MG63 (cell line): Measurements from ENCODE around the gene ARHGEF39. TPM values are rescaled to one million over a fixed set of nuclear protein-coding genes. Genes with fewer than 3 reads are reported as not detected.
A peak's percentile ranks its signal among the peaks of the same experiment; 100 is the strongest.

ENCODE experiments used
- DNase-seq: peaks from one replicate; pipeline ENCODE4 v3.0.0-alpha.2; 2020
- H3K27me3 ChIP-seq: fragments of 250-450 bp; sonication (Bioruptor Pico); 2 replicates; pipeline ENCODE4 v1.5.1; 2020; ENCODE audit warnings: mild to moderate bottlenecking, moderate library complexity
- H3K36me3 ChIP-seq: fragments of 250-450 bp; sonication (Bioruptor Pico); 2 replicates; pipeline ENCODE4 v1.5.1; 2020; ENCODE audit warnings: mild to moderate bottlenecking, moderate library complexity
- H3K4me3 ChIP-seq: fragments of 250-450 bp; sonication (Bioruptor Pico); 2 replicates; pipeline ENCODE4 v1.5.1; 2020; ENCODE audit warnings: mild to moderate bottlenecking, moderate library complexity
- H3K9me3 ChIP-seq: fragments of 250-450 bp; sonication (Bioruptor Pico); 2 replicates; pipeline ENCODE4 v1.5.1; 2020; ENCODE audit warnings: mild to moderate bottlenecking, moderate library complexity
- total RNA-seq: library from RNA; depleted of rRNA; stranded (reverse); fragments of >200 nt; shearing (Covaris generic); gene quantifications from 2 replicates; pipeline ENCODE4 v1.2.3, GENCODE V29; 2014; ENCODE audit warnings: low replicate concordance

The ARHGEF39 gene
- total RNA-seq, 1 experiment from 2014 or later, result 15.5 TPM

GRCh38 chr9:35697486-35697885 lies 32.5 kb upstream of the ARHGEF39 start:
- peak; percentile 2 for DNase-seq
- H3K9me3 ChIP-seq, result no peaks in the 10 kb centered on the region
- H3K4me3 ChIP-seq, result no peak overlapping the region
- peaks cover 79% of the 10 kb centered on the region for H3K36me3 ChIP-seq
- H3K27me3 ChIP-seq, result no peaks in the 10 kb centered on the region

- Histone ChIP-seq H3K27me3 (no peaks in the 10 kb centered on the region), H3K9me3 (no peaks in the 10 kb centered on the region), H3K4me3 (no peak overlapping the region), H3K36me3 (peaks cover 71% of the 10 kb centered on the region)
- peak; percentile 67 for DNase-seq
Measured at GRCh38 chr9:35696520-35697215, 31.7 kb upstream of the ARHGEF39 start.

DNA sequence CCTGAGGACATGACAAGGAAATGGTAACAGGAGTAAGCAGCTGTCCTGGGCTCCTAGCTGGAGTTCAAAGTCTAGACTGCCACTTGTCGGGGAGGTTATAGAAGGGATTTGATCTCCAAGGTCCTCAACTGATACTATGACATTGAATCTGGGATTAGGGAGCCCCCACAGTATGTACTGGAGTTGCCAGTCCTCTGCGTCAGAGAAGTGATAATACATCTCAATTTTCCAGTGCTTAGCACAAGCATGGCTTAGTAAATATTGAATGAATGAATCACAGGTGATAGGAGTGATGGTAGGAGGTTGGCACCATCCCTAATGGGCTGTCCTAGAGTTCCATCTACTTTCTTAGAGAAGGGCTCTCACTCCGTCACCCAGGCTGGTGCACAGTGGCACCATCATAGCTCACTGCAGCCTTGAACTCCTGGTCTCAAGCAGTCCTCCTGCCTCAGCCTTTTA lies 31.0 kb upstream of the ARHGEF39 start:
- Histone ChIP-seq H3K27me3 (no peaks in the 10 kb centered on the region), H3K36me3 (peaks cover 64% of the 10 kb centered on the region), H3K4me3 (no peak overlapping the region), H3K9me3 (no peaks in the 10 kb centered on the region)
- DNase-seq, result no peak

- peaks cover 51% of the 10 kb centered on the region for H3K36me3 ChIP-seq
- no peaks in the 10 kb centered on the region for H3K9me3 ChIP-seq
- H3K27me3 ChIP-seq, result no peaks in the 10 kb centered on the region
- DNase-seq, result no peak
- H3K4me3 ChIP-seq, result no peak overlapping the region
Measured at GRCh38 chr9:35691757-35692301, 26.8 kb upstream of the ARHGEF39 start.

DNA sequence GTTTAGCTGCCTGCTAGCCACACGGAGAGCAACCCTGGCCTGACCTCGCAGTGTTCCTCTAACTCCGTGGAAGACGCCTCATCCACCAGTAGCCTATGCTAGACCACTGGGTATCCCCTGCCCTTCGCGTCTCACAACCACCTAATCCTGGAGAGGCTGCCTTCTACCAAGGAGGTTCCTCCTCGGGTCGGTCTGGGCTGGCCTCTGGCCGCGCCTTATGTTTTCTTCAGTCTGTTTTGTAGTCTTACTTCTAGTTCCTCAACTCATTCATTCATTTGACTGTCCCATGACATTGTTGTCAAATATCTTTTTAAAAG lies 26.3 kb upstream of the ARHGEF39 start:
- no peak for DNase-seq
- Histone ChIP-seq H3K4me3 (peak overlapping the region; percentile 88), H3K27me3 (no peaks in the 10 kb centered on the region), H3K9me3 (no peaks in the 10 kb centered on the region), H3K36me3 (peaks cover 51% of the 10 kb centered on the region)

DNA sequence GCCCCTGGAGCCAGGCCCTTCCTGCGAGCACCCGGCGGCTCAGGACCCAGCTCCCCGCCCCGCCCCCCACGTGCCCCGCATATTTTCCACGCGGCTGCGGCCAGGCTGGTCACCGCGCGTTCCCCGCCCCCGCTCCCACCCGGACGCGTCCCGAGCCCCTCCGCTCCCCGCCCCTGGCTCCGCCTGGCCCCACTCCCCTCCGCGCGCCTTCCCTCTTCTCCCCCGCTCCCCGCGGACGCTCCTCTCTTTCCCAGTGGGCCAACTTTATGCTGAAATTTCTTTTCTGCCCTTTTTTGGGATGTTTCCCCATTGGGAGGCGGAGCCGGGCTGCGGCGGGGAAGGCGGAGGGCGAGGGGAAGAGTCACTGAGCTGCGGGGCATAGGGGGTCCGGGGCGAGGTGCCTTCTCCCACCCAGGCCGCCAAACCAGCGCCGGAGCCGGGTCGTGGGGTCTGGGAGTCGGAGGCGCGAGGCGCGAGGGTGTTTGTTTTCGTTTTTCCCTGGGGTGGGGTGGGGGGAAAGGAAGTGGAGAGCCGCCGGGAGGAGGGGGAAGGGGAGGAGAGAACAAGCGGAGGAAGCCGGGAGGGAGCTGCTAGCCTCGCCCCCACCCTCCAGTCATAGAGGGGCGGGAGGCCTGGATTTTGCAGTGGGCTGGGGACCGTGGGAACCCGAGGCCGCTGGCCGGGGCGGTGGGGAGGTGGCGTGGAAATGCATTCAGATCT lies 25.8 kb upstream of the ARHGEF39 start:
- peak; percentile 95 for DNase-seq
- Histone ChIP-seq H3K27me3 (no peaks in the 10 kb centered on the region), H3K4me3 (peak overlapping the region; percentile 88), H3K9me3 (no peaks in the 10 kb centered on the region), H3K36me3 (peaks cover 51% of the 10 kb centered on the region)

DNA sequence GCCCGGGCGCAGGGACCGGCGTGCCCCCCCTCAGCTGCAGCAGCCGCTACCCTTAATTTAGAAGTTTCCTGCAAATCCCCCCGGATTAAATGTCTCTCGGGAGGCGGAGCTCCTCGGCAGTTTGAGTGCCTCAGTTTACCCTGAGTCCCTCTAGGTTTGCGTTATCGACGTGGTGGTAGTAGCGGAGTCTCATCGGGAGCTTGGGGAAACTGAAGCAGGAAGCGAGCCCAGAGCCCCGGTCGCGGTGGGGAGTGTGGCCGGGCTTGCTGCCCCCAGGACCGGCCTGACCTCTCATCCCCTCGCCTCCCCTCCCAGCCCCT lies 25.3 kb upstream of the ARHGEF39 start:
- no peak for DNase-seq

GRCh38 chr9:35689542-35690293 lies 24.7 kb upstream of the ARHGEF39 start, which contains the start of gene TPM2:
Gene TPM2, minus strand, starts transcription at chr9:35689925. Its CDS starts 108 bp downstream, at chr9:35689817.
- peak; percentile 99 for DNase-seq
- H3K4me3 ChIP-seq, result peak within 1 kb of the TSS; percentile 88
- no peaks in the 10 kb centered on the region for H3K9me3 ChIP-seq
- H3K36me3 ChIP-seq, result peaks cover 53% of the 10 kb centered on the region
- H3K27me3 ChIP-seq, result no peaks in the 10 kb centered on the region

More for the DNA sequence above, 25.3 kb upstream of the ARHGEF39 start:
- Histone ChIP-seq H3K9me3 (no peaks in the 10 kb centered on the region), H3K36me3 (peaks cover 53% of the 10 kb centered on the region), H3K4me3 (peak overlapping the region; percentile 88), H3K27me3 (no peaks in the 10 kb centered on the region)

DNA sequence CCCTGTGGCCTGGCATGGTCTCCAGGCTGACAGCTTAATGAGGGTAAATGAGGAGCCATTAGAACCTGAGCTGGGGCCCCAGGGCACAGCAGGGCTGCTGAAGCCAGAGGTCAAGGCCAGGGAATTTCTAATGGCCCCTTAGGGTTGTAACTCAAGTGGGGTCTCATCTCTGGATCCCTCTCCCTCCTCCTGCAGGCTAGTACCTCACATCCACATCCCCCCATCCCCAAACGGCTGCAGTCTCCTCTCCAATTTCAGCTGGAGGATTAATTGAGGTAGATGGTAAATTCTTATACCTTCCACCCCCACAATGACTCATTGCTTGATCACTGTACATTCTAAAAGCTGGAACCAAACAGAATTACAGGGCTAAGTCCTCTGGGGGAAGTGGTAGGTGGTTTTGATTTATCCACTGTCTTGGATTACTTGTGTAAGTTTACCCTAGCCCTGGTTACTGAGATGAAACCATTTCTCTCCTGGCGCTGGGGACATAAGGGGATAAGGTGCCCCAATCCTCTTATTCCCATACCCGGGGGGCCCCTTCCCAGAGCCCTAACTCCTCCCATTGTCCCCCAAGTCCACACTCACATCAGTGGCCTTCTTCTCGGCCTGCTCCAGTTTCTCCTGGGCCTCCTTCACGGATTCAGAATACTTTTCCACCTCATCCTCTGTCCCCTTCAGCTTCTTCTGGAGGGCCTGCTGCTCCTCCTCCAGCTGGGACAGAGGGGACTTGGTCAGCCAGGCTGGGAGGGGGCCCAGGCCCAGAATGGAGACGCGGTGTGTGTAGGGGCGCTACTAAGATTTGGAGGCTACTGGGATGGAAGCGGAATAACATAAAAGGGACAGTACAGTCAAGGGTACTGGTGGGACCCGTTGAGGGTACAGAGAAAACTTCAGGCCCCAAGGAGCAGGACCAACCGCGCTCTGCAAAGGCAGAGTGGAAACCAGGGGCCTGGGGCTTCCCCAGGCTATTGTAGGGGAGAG lies 23.9 kb upstream of the ARHGEF39 start:
- Histone ChIP-seq H3K36me3 (peaks cover 58% of the 10 kb centered on the region), H3K27me3 (no peaks in the 10 kb centered on the region)

GRCh38 chr9:35687972-35688557 lies 23.1 kb upstream of the ARHGEF39 start:
- Histone ChIP-seq H3K9me3 (no peaks in the 10 kb centered on the region), H3K27me3 (no peaks in the 10 kb centered on the region), H3K36me3 (peaks cover 66% of the 10 kb centered on the region), H3K4me3 (peak overlapping the region; percentile 88)
- DNase-seq, result no peak

More for the DNA sequence above, 23.9 kb upstream of the ARHGEF39 start:
- no peaks in the 10 kb centered on the region for H3K9me3 ChIP-seq
- DNase-seq, result peak; percentile 51
- H3K4me3 ChIP-seq, result peak overlapping the region; percentile 88

GRCh38 chr9:35687306-35687705 lies 22.3 kb upstream of the ARHGEF39 start:
- H3K4me3 ChIP-seq, result peak overlapping the region; percentile 88
- DNase-seq, result no peak
- no peaks in the 10 kb centered on the region for H3K9me3 ChIP-seq
- H3K36me3 ChIP-seq, result peaks cover 73% of the 10 kb centered on the region
- no peaks in the 10 kb centered on the region for H3K27me3 ChIP-seq

DNA sequence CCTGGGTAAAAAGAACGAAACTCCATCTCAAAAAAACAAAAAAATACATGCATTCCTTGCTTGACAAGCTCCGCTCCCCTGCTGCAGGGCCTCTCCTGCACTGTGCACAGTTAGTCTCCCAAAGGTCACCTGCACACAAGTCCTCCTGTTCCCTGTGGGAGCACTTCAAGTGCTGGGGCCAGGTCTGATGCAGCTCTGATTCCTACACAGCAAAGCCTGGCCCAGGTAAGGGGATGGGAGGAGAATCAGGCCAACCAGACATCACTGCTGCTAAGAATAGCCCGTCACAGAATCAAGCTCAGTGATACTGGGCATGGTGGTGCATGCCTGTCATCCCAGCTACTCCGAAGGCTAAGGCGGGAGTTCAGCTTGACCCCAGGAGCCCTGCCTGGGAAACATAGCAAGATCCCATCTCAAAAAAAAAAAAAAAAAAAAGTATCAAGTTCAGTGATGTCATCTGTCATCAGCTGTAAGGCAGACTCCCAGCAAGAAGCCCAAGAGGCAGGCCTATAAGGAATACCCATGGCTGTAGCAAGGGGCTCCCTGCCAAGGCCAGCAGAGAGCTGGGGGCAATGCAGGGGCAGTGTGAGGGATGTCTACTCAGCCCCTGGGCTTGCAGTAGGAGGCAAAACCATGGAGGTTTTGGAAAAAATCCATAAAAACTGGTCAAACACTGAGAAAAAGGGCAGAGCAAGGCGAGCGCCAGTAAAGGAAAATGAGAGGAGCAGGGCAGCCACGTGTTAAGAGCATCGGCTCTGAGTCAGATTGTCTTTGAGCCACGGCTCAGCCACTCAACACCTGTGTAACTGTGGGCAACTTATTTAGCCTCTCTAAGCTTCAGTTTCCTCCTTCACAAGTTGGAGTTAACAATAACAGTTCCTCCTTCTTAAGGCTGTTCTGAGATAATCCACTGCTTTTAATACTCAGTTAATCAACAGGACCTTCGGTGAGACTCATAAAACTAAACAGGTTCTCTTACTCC lies 21.5 kb upstream of the ARHGEF39 start:
- DNase-seq, result peak; percentile 45
- Histone ChIP-seq H3K36me3 (peaks cover 81% of the 10 kb centered on the region), H3K4me3 (peak overlapping the region; percentile 88)

DNA sequence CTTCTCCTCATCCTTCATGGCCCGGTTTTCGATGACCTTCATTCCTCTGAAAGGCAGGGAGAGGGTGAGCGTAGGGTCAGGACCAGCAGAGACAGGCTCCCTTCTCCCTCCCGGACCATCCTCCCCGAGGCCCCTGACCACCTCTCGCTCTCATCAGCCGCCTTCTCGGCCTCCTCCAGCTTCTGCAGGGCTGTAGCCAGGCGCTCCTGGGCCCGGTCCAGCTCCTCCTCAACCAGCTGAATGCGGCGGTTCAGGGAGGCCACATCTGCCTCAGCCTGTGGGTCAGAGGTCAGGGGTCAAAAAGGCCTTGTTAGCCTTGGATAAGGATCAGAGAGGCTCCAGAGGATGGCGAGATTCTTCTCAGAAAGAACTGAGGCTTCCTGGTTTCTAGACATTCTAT lies 20.5 kb upstream of the ARHGEF39 start:
- no peak overlapping the region for H3K4me3 ChIP-seq
- DNase-seq, result no peak
- H3K9me3 ChIP-seq, result no peaks in the 10 kb centered on the region
- peaks cover 85% of the 10 kb centered on the region for H3K36me3 ChIP-seq
- no peaks in the 10 kb centered on the region for H3K27me3 ChIP-seq

More for the DNA sequence above, 21.5 kb upstream of the ARHGEF39 start:
- Histone ChIP-seq H3K27me3 (no peaks in the 10 kb centered on the region), H3K9me3 (no peaks in the 10 kb centered on the region)

DNA sequence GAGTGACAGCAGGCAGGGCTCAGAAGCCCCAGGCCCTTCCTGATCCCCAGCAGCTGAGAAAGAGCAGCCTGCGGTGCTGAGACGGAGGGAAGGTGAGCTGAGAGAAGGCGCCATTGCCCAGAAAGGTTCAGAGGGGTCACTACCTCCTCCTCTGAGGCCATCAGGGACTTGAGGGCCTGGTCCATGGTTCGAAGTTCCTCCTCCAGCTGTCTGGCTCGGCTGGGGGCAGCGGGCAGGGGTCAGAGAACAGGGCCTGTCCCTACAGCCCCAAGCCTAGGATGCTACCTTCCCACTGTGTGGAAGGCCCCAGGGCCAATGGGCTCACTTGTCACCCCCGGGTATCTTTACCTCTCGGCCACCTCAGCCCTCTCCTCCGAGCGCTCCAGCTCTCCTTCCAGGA lies 19.9 kb upstream of the ARHGEF39 start:
- H3K9me3 ChIP-seq, result no peaks in the 10 kb centered on the region
- no peaks in the 10 kb centered on the region for H3K27me3 ChIP-seq
- no peak overlapping the region for H3K4me3 ChIP-seq
- DNase-seq, result no peak
- peaks cover 85% of the 10 kb centered on the region for H3K36me3 ChIP-seq

DNA sequence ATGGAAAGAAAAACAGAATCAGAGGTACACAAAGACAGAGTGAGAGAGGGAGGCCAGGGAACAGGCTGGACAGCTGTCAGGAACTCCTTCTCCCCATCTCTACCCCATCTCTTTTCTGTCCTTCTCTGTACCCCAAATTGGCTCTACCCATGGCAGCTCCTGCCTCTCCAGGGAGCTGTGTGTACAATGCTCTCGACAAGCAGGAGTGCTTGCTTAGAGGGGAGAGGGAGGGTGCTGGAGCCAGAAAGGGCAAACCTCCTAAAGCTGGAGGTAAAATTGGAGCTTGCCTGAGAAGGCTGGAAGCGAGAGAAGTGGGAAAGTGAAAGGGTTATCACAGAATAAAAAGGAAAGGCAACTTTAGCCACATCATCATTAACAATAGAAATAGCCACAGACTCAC lies 18.3 kb upstream of the ARHGEF39 start:
- no peak overlapping the region for H3K4me3 ChIP-seq
- H3K27me3 ChIP-seq, result no peaks in the 10 kb centered on the region
- H3K9me3 ChIP-seq, result no peaks in the 10 kb centered on the region
- H3K36me3 ChIP-seq, result peaks cover 72% of the 10 kb centered on the region
- DNase-seq, result no peak
